Urothelium cell line (cell line): Measurements from ENCODE around the gene TEX52.

Experiments used
- DNase-seq: peaks from one replicate; pipeline ENCODE4 v3.0.0; 2011; ENCODE audit warnings: low spot score, mixed read lengths
- FAIRE-seq: peaks from 2 replicates; lab custom pipeline; 2011; peaks lifted over from hg19 to GRCh38; lab: Jason Lieb, UNC

The TEX52 gene

DNA sequence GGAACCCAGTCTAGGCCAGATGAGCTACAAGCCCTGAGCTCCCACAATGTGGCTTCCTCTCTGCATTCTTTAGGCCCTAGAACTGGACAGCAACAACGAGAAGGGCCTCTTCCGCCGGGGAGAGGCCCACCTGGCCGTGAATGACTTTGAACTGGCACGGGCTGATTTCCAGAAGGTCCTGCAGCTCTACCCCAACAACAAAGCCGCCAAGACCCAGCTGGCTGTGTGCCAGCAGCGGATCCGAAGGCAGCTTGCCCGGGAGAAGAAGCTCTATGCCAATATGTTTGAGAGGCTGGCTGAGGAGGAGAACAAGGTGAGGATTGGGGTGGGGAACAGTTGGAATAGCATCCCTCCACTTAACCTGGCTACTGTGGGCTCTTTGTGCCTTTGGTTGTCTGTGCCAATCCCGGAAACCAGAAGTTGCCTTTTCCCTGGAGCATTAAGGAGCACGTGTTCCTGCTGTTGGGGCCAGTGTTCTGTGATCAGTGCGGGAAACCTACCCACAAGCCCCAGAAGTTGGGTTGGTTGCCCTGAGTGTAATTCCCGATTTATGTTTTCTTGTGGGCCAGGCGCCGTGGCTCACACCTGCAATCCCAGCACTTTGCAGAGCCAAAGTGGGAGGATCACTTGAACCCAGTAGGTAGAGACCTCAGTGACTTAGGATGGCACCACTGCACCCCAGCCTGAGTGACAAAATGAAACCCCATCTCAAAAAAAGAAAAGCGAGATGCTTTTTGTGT lies 55.6 kb downstream of the TEX52 start:
- FAIRE-seq = no peak

GRCh38 chr12:2800046-2800570 lies 56.7 kb downstream of the TEX52 start:
- DNase-seq (no peak), FAIRE-seq (no peak)

More for the DNA sequence above, 55.6 kb downstream of the TEX52 start:
- no peak for DNase-seq
